PC-3 (cell line): ENCODE data around the gene GCC1. TPM values are rescaled to one million over a fixed set of nuclear protein-coding genes. Genes with fewer than 3 reads are reported as not detected.

Experiments used
- ATAC-seq: fragments of 200-7000 bp; cut with Tn5 transposase; 2 replicates; pipeline ENCODE4 v1.9.1; 2020; ENCODE audit warnings: mild to moderate bottlenecking, moderate library complexity
- BruUV-seq: library from RNA; stranded (reverse); fragments of 400-500 nt; replicated peaks from 2 replicates; lab custom pipeline; 2021; lab: Mats Ljungman, UMichigan
- CTCF ChIA-PET: fragments of 300-600 bp; sonication (Branson Sonifier 250); formaldehyde crosslinking; loops from one replicate; lab custom pipeline; 2022; ENCODE audit warnings: antibody characterized with exemption; lab: Charles Lee
- POLR2A ChIA-PET: fragments of 300-600 bp; sonication (Branson Sonifier 250); formaldehyde crosslinking; loops from one replicate; lab custom pipeline; 2022; ENCODE audit warnings: antibody characterized with exemption; ENCODE audit not compliant: unreplicated experiment; lab: Charles Lee
- DNase-seq: peaks from one replicate; pipeline ENCODE4 v3.0.0-alpha.2; 2015
- H2AFZ ChIP-seq: fragments of 300-600 bp; sonication (generic); 2 replicates; pipeline ENCODE4 v1.6.0; 2016; ENCODE audit warnings: antibody characterized with exemption, low read length
- H3F3A ChIP-seq: fragments of 300-600 bp; sonication (generic); one replicate; pipeline ENCODE4 v1.6.0; 2017; ENCODE audit warnings: antibody characterized with exemption, low read length, control low read depth, mild to moderate bottlenecking; ENCODE audit not compliant: unreplicated experiment
- H3K27ac ChIP-seq: fragments of 300-600 bp; sonication (generic); 2 replicates; pipeline ENCODE4 v1.5.1; 2016; ENCODE audit warnings: mild to moderate bottlenecking, low read length
- H3K27me3 ChIP-seq: fragments of 300-600 bp; sonication (generic); 2 replicates; pipeline ENCODE4 v1.6.1; 2016; ENCODE audit warnings: low read length, mixed read lengths
- H3K36me3 ChIP-seq: fragments of 300-600 bp; sonication (generic); 2 replicates; pipeline ENCODE4 v1.6.1; 2016; ENCODE audit warnings: low read depth, mixed run types, low read length, mixed read lengths
- H3K4me1 ChIP-seq: fragments of 300-600 bp; sonication (generic); 2 replicates; pipeline ENCODE4 v1.5.1; 2016; ENCODE audit warnings: low read length; ENCODE audit not compliant: insufficient read depth
- H3K4me2 ChIP-seq: fragments of 300-600 bp; sonication (generic); 2 replicates; pipeline ENCODE4 v1.6.0; 2016; ENCODE audit warnings: low read length
- H3K4me3 ChIP-seq: fragments of 300-600 bp; sonication (generic); 2 replicates; pipeline ENCODE4 v1.5.1; 2016; ENCODE audit warnings: mild to moderate bottlenecking, low read length, mixed read lengths
- H3K79me2 ChIP-seq: fragments of 300-600 bp; sonication (generic); 2 replicates; pipeline ENCODE4 v1.6.1; 2017; ENCODE audit warnings: low read length, mixed read lengths
- H3K9ac ChIP-seq: fragments of 300-600 bp; sonication (generic); 2 replicates; pipeline ENCODE4 v1.6.0; 2016; ENCODE audit warnings: mild to moderate bottlenecking, low read length
- H3K9me2 ChIP-seq: fragments of 300-600 bp; sonication (generic); replicated peaks from 2 replicates; pipeline ENCODE4 v1.6.1; 2016; ENCODE audit warnings: mixed run types, low read length, mixed read lengths
- H3K9me3 ChIP-seq: fragments of 300-600 bp; sonication (generic); 2 replicates; pipeline ENCODE4 v1.6.1; 2016; ENCODE audit warnings: low read length, mixed read lengths
- H4K20me1 ChIP-seq: fragments of 300-600 bp; sonication (generic); 2 replicates; pipeline ENCODE4 v1.6.1; 2016; ENCODE audit warnings: low read length, mixed read lengths
- EZH2 ChIP-seq: fragments of 300-600 bp; sonication (generic); IDR thresholded peaks from one replicate; pipeline ENCODE4 v1.6.1; 2017; ENCODE audit warnings: antibody characterized with exemption, mild to moderate bottlenecking, low read length; ENCODE audit not compliant: unreplicated experiment
- EZH2phosphoT487 ChIP-seq: fragments of 300-600 bp; sonication (generic); IDR thresholded peaks from 2 replicates; pipeline ENCODE4 v1.6.1; 2018; ENCODE audit warnings: mild to moderate bottlenecking, antibody characterized with exemption, low read length, borderline replicate concordance
- intact Hi-C: fragments of 100-400 bp; cut with micrococcal nuclease; formaldehyde crosslinking; loops from 2 replicates; pipeline ENCODE4 v1.9.0; 2023
- total RNA-seq: library from RNA; depleted of rRNA; stranded (reverse); fragments of >200 nt; gene quantifications from 2 replicates; pipeline ENCODE4 v1.2.3, GENCODE V29; 2014
- TF ChIP-seq, protein P1 (sequence below): fragments of 300-600 bp; sonication (generic); conservative IDR thresholded peaks from 2 replicates; pipeline ENCODE4 v1.5.1; 2017; ENCODE audit warnings: antibody characterized with exemption, low read depth, mild to moderate bottlenecking, low read length

GCC1 gene
- total RNA-seq, 1 experiment from 2014 or later, result 11.2 TPM

DNA sequence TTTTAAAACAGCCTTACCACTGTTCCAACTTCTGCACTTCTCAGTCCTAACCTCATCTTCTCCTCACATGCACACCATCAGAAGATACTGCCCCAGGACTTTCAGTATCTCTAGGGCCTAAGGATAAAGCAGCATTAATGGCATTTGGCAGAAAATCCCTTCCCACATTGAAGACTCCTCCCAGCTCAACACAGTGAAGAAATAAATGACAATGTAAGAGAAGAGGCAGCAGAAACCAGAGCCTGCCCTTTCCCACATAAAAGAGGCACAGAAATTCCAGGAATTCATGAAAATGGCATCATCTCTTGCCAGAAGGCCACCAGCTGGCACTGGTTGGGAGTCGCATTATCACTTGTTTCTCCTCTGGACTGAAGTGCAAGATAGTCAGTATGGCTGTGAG, 3.7 kb downstream of the GCC1 start:
- Histone ChIP-seq H3K27ac (no peak overlapping the region), H3K36me3 (peaks cover 5% of the 10 kb centered on the region; the same call in 1 of the 2 replicates), H3K4me1 (peaks cover 16% of the 10 kb centered on the region; the same call in 1 of the 2 replicates), H3K4me2 (no peak overlapping the region), H3K9me2 (no peaks in the 10 kb centered on the region), H4K20me1 (peaks cover 17% of the 10 kb centered on the region), H3K9ac (no peak overlapping the region), H2AFZ (no peak overlapping the region), H3K4me3 (no peak overlapping the region), H3K9me3 (no peaks in the 10 kb centered on the region), H3K79me2 (peaks cover 50% of the 10 kb centered on the region), H3F3A (no peaks in the 10 kb centered on the region), H3K27me3 (no peaks in the 10 kb centered on the region)
- DNase-seq (no peak), ATAC-seq (no peak)
- ChIA-PET POLR2A (no interaction called here), CTCF (no interaction called here)
- intact Hi-C loops, result no loop called here
- no TSS peak for BruUV-seq
- TF ChIP-seq EZH2phosphoT487, result no peak
- TF ChIP-seq, protein P1, sequence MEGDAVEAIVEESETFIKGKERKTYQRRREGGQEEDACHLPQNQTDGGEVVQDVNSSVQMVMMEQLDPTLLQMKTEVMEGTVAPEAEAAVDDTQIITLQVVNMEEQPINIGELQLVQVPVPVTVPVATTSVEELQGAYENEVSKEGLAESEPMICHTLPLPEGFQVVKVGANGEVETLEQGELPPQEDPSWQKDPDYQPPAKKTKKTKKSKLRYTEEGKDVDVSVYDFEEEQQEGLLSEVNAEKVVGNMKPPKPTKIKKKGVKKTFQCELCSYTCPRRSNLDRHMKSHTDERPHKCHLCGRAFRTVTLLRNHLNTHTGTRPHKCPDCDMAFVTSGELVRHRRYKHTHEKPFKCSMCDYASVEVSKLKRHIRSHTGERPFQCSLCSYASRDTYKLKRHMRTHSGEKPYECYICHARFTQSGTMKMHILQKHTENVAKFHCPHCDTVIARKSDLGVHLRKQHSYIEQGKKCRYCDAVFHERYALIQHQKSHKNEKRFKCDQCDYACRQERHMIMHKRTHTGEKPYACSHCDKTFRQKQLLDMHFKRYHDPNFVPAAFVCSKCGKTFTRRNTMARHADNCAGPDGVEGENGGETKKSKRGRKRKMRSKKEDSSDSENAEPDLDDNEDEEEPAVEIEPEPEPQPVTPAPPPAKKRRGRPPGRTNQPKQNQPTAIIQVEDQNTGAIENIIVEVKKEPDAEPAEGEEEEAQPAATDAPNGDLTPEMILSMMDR, result no peak
- TF ChIP-seq EZH2, result no peak

DNA sequence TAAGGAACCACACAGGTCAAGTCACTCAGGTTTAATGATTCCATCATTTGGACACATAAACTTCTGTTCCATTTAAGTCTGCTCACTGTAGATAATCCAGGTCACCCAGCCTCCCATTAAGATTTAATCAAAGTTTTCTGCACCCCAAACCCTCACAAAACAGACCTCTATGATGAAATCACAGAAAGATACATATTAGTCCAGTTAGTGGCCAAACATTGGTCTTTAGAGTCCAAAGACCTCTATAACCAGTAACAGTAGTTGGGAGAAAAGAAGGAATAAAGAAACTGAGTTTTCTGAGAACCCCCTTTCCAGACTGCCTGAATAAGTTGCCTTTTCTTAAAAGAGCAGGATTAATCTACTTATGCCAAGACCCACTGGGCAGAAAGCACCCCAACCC, 4.8 kb downstream of the GCC1 start:
- H3K9ac ChIP-seq, result no peak overlapping the region
- no peak overlapping the region for H3K4me2 ChIP-seq
- peaks cover 5% of the 10 kb centered on the region; the same call in 1 of the 2 replicates for H3K36me3 ChIP-seq
- TF ChIP-seq, protein P1, result no peak
- TF ChIP-seq EZH2phosphoT487 (no peak), EZH2 (no peak)
- CTCF ChIA-PET, result no interaction called here
- BruUV-seq, result no TSS peak
- no peaks in the 10 kb centered on the region for H3K9me2 ChIP-seq
- no peak overlapping the region for H2AFZ ChIP-seq
- intact Hi-C loops, result no loop called here
- peaks cover 50% of the 10 kb centered on the region for H3K79me2 ChIP-seq
- no peaks in the 10 kb centered on the region for H3K9me3 ChIP-seq
- no peak overlapping the region for H3K27ac ChIP-seq
- ATAC-seq (no peak), DNase-seq (no peak)
- peaks cover 17% of the 10 kb centered on the region for H4K20me1 ChIP-seq
- H3F3A ChIP-seq, result no peaks in the 10 kb centered on the region
- peaks cover 13% of the 10 kb centered on the region; the same call in 1 of the 2 replicates for H3K4me1 ChIP-seq
- H3K4me3 ChIP-seq, result no peak overlapping the region
- H3K27me3 ChIP-seq, result no peaks in the 10 kb centered on the region
- POLR2A ChIA-PET, result no interaction called here

DNA sequence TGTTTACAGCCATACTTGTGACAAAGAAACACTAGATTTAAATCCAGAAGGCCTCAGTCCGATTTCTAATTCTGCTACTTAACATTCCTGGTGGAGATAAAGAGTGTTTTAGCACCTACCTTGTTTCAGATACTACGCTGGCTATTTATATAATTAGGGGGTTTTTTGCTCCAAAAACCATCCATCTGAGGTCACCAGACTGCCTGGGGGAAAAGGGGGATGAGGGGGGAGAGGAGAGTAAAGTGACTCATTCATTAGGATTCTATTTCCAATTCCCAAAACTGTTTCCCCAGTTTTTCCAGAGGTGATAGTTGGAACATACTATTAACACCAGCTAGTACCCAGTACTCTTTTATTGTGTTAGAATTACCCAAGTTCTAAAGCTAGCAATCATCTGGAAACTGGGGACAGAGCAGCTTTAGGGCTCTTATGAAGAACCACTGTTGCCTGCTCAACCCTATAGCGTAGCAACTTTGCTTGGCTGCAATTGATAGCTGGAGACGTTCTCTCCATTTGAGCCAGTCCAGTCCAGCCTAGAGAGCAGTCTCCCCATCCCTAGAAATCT, 6.6 kb downstream of the GCC1 start:
- no peak overlapping the region for H3K4me3 ChIP-seq
- no TSS peak for BruUV-seq
- H3K27me3 ChIP-seq, result no peaks in the 10 kb centered on the region
- DNase-seq, result no peak
- POLR2A ChIA-PET, result no interaction called here
- H3F3A ChIP-seq, result no peaks in the 10 kb centered on the region
- no peaks in the 10 kb centered on the region for H3K9me3 ChIP-seq
- H3K9me2 ChIP-seq, result no peaks in the 10 kb centered on the region
- H3K4me2 ChIP-seq, result no peak overlapping the region
- H3K79me2 ChIP-seq, result peaks cover 35% of the 10 kb centered on the region
- no peak overlapping the region for H3K9ac ChIP-seq
- TF ChIP-seq, protein P1, result no peak
- TF ChIP-seq EZH2, result no peak
- no peak for TF ChIP-seq EZH2phosphoT487
- CTCF ChIA-PET, result no interaction called here
- no peak; the same call in 1 of the 2 replicates for ATAC-seq
- peaks cover 11% of the 10 kb centered on the region for H4K20me1 ChIP-seq
- 0 out of 2 replicates have a peak, but pooled peaks cover 8% of the 10 kb centered on the region for H3K4me1 ChIP-seq
- H3K27ac ChIP-seq, result no peak overlapping the region
- H2AFZ ChIP-seq, result no peak overlapping the region
- intact Hi-C loops, result no loop called here
- peaks cover 5% of the 10 kb centered on the region; the same call in 1 of the 2 replicates for H3K36me3 ChIP-seq
